GM23338 (cell line): Measurements from ENCODE around the gene ASPDH. TPM values are rescaled to one million over a fixed set of nuclear protein-coding genes. Genes with fewer than 3 reads are reported as not detected.

Experiments
- POLR2AphosphoS5 ChIP-seq: IDR thresholded peaks from 2 replicates; pipeline ENCODE4 v1.6.1; 2016; ENCODE audit warnings: antibody characterized with exemption, low read depth
- STAT1 ChIP-seq: IDR thresholded peaks from one replicate; pipeline ENCODE4 v1.6.1; 2016; ENCODE audit warnings: antibody characterized with exemption; ENCODE audit not compliant: unreplicated experiment
- ZNF331 ChIP-seq: fragments of 250-450 bp; sonication (Bioruptor Pico); IDR thresholded peaks from 2 replicates; pipeline ENCODE4 v1.5.0; 2020; ENCODE audit warnings: low read depth, mild to moderate bottlenecking, moderate library complexity
- ZNF462 ChIP-seq: fragments of 250-450 bp; sonication (Bioruptor Pico); IDR thresholded peaks from 2 replicates; pipeline ENCODE4 v1.5.0; 2020; ENCODE audit warnings: mild to moderate bottlenecking, moderate library complexity
- polyA plus RNA-seq: library from polyadenylated mRNA; unstranded; fragments of >200 nt; fragmentation: Nextera tagmentation; extraction: Ambion mirVana; gene quantifications from 2 replicates; pipeline ENCODE4 v1.2.1, GENCODE V29; 2016
- total RNA-seq: library from RNA; depleted of rRNA; stranded (reverse); fragments of >200 nt; shearing (Covaris generic); gene quantifications from 2 replicates; pipeline ENCODE4 v1.2.3, GENCODE V29; 2014
- TF ChIP-seq, protein P1 (sequence below): IDR thresholded peaks from one replicate; pipeline ENCODE4 v1.6.1; 2018; ENCODE audit warnings: antibody characterized with exemption; ENCODE audit not compliant: unreplicated experiment

The ASPDH gene
- total and polyA plus RNA-seq, 2 experiments from 2014 or later = not detected

DNA sequence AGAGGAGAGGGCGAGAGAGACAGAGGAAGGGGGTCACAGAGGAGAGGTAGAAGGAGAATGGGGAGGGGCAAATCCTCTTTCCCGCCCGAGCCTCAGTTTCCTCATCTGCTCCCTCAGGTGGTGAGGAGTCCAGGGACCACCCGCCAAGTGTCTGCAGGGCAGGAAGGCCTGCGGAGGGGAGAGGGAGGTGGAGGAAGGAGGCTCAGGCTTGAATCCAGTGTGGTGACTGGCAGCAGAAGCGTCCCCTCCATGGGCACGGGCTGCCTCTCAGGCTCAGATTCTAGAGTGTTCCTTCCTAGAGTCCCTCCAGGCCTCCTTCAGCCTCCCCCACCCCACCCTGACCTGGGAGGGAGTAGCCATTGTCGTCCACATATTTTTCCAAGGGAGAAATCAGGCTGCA, 20.5 kb downstream of the ASPDH start (continued):
- TF ChIP-seq ZNF462 (CRISPR knock-in tag) (no peak), ZNF331 (CRISPR knock-in tag) (no peak), STAT1 (no peak), POLR2AphosphoS5 (no peak)
- TF ChIP-seq, protein P1, sequence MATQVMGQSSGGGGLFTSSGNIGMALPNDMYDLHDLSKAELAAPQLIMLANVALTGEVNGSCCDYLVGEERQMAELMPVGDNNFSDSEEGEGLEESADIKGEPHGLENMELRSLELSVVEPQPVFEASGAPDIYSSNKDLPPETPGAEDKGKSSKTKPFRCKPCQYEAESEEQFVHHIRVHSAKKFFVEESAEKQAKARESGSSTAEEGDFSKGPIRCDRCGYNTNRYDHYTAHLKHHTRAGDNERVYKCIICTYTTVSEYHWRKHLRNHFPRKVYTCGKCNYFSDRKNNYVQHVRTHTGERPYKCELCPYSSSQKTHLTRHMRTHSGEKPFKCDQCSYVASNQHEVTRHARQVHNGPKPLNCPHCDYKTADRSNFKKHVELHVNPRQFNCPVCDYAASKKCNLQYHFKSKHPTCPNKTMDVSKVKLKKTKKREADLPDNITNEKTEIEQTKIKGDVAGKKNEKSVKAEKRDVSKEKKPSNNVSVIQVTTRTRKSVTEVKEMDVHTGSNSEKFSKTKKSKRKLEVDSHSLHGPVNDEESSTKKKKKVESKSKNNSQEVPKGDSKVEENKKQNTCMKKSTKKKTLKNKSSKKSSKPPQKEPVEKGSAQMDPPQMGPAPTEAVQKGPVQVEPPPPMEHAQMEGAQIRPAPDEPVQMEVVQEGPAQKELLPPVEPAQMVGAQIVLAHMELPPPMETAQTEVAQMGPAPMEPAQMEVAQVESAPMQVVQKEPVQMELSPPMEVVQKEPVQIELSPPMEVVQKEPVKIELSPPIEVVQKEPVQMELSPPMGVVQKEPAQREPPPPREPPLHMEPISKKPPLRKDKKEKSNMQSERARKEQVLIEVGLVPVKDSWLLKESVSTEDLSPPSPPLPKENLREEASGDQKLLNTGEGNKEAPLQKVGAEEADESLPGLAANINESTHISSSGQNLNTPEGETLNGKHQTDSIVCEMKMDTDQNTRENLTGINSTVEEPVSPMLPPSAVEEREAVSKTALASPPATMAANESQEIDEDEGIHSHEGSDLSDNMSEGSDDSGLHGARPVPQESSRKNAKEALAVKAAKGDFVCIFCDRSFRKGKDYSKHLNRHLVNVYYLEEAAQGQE = no peak
